NCI-H82 (cell line): Measurements from ENCODE around the gene SEMA3G.

Experiments
- DNase-seq: peaks from one replicate; lab custom pipeline; 2025; lab: John Stamatoyannopoulos, UW

Gene SEMA3G

GRCh38 chr3:52479037-52479876 is 34.4 kb upstream of the SEMA3G start:
- no peak for DNase-seq

- no peak for DNase-seq
These were observed 32.8 kb upstream of the SEMA3G start for GRCh38 chr3:52477796-52478095.

- no peak for DNase-seq
These were observed 32.3 kb upstream of the SEMA3G start for GRCh38 chr3:52477076-52477795.

GRCh38 chr3:52473026-52473425 is 28.1 kb upstream of the SEMA3G start:
- no peak for DNase-seq

- DNase-seq = no peak
These were observed 27.5 kb upstream of the SEMA3G start for GRCh38 chr3:52472239-52473000.

- no peak for DNase-seq
These were observed 26.7 kb upstream of the SEMA3G start for GRCh38 chr3:52471371-52472238.

- DNase-seq = no peak
These were observed 26.0 kb upstream of the SEMA3G start for GRCh38 chr3:52470920-52471319.

GRCh38 chr3:52469001-52469400 is 24.1 kb upstream of the SEMA3G start:
- DNase-seq = peak; percentile 96

GRCh38 chr3:52468336-52468735 is 23.4 kb upstream of the SEMA3G start:
- peak; percentile 97 for DNase-seq

GRCh38 chr3:52463416-52463815 is 18.5 kb upstream of the SEMA3G start:
- DNase-seq = no peak

GRCh38 chr3:52461874-52462273 is 17.0 kb upstream of the SEMA3G start:
- DNase-seq = no peak

- DNase-seq = peak; percentile 91
These were observed 14.1 kb upstream of the SEMA3G start for GRCh38 chr3:52458770-52459545.

GRCh38 chr3:52458031-52458760 is 13.3 kb upstream of the SEMA3G start:
- peak; percentile 56 for DNase-seq

GRCh38 chr3:52456800-52457183 is 11.9 kb upstream of the SEMA3G start:
- DNase-seq = peak; percentile 36

- peak; percentile 67 for DNase-seq
These were observed 11.4 kb upstream of the SEMA3G start for GRCh38 chr3:52456169-52456799.

- peak; percentile 90 for DNase-seq
These were observed 10.6 kb upstream of the SEMA3G start, which contains the start of gene NISCH for GRCh38 chr3:52455283-52456168. TSS of gene NISCH (plus strand) at chr3:52455604. CDS start at chr3:52455642, 38 bp downstream.

GRCh38 chr3:52454938-52455282 is 10.0 kb upstream of the SEMA3G start:
- DNase-seq = no peak

- DNase-seq = no peak
These were observed 9.5 kb upstream of the SEMA3G start for GRCh38 chr3:52454250-52454937.
